ENCODE data around the gene CACNG7.

Gene CACNG7

GRCh38 chr19:53982611-53983010 lies 73.5 kb downstream of the CACNG7 start:
- TF ChIP-seq ZNF274 (IDR thresholded peaks at IDR 0.05; ENCODE audit: low read depth, low read length), result no peak
- no peak overlapping the region for H3K4me3 ChIP-seq (ENCODE audit: low read length)

DNA sequence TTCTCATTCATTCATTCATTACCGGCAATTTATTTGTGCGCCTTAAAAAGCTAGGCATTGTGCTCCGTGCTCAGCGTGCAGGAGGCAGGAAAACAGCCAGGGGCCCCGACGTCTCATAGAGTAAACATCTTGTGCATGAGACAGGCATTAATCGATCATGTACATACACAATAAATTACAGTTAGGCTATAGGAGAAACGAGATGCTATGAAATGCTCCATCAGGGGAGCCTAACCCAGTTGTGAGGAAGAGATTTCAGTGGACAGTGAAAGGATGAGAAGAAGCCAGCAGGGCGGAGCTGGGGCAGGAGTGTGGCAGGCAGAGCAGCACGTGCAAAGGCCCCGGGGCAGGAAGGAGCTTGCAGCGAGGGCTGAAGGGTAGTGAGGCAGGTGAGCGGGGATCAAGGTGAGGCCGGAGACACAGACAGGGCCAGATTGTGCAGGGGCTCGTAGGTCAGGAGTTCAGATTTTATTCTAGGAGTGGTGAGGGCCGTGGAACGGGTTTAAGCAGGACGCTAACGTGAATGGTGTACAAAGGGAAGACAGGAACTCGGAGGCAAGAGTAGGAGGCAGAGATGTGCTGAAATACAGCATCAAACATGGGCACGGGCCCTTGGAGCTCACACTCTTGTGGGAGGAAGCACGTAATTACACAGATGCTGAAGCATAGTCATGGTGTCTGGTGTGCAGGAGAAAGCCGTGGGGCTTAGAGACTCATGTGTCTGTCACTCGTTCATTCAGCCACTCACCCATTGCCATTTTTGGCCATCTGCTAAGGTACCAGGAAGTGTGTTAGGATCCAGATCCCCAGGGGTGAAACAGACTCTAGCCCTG lies 74.6 kb downstream of the CACNG7 start:
- H3K4me3 ChIP-seq (ENCODE audit: low read length), result no peak overlapping the region
- no peak for TF ChIP-seq ZNF274 (IDR thresholded peaks at IDR 0.05; ENCODE audit: low read depth, low read length)

DNA sequence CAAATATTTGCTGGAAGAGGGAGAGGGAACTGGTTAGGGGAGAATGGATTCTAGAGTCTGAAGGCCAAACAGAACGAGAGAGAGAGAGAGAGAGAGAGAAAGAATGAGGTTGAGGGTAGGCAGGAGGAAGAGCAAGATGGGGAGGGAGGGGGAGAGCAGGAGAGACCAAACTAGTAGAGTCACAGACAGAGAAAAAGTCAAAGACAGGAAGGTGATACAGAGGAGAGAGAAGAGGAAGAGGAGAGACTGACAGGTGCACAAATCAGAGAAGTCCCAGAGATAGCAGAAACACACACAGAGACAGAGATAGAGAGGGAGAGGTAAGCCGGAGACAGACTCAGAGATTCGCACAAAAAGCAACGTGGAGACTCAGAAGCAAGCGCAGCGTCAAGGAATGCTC lies 76.8 kb downstream of the CACNG7 start:
- H3K4me3 ChIP-seq (ENCODE audit: low read length), result no peak overlapping the region
- TF ChIP-seq ZNF274 (IDR thresholded peaks at IDR 0.05; ENCODE audit: low read depth, low read length), result no peak

DNA sequence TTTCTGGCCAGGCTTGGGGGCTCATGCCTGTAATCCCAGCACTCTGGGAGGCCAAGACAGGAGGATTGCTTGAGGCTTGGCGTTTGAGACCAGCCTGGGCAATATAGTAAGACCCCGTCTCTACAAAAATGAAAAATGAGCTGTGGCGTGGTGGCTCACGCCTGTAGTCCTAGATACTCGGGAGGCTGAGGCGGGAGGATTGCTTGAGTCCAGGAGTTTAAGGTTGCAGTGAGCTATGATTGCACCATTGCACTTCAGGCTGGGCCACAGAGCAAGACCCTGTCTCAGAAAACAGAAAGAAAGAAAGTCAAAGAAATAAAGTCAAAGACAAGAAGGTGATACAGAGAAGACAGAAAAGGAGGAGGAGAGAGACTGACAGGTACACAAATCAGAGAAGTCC lies 79.9 kb downstream of the CACNG7 start:
- no peak for TF ChIP-seq ZNF274 (IDR thresholded peaks at IDR 0.05; ENCODE audit: low read depth, low read length)

DNA sequence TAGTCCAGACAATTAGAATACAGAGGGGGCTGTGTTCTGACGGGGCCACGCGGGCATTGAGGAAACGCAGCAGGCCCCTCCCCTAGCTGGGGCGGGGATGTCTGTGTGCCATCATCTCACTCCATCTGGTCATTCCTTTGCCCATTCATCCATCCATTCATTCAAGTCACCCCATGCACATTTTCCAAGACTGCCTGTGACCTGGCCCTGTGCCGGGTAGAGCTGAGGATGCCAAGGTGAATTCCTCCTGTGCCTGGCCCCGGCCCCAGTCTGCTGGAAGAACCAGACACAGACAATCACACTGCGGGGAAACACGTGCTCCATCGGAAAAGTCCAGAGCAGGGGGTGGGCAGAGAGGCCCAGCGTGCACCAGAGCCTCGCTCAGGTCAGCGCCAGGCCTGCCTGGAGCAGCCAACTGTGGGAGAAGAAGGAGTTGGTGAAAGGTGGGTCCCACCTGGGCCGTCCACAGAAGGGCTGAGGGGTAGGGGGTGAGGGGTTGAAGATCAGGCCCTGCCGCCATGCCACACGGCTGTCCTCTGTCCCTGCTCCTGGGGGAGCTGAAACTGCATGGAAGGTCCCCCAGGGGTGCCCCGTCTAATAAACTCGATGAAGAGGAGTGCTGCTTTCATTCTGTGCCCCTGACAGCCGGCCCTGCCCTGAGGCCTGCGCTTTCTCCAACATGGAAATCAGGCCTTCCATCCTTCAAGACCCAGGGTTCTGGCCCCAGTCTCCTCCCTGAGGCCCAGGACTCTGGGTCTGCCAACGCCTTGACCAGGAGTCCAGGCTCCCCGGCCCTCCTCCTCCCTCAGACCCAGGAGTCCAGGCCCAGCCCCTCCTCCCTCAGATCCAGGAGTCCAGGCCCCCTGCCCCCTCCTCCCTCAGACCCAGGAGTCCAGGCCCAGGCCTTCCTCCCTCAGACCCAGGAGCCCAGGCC lies 80.8 kb downstream of the CACNG7 start:
- H3K4me3 ChIP-seq (ENCODE audit: low read length), result no peak overlapping the region
- TF ChIP-seq ZNF274 (IDR thresholded peaks at IDR 0.05; ENCODE audit: low read depth, low read length), result no peak

More for the DNA sequence above, 79.9 kb downstream of the CACNG7 start:
- no peak overlapping the region for H3K4me3 ChIP-seq (ENCODE audit: low read length)

GRCh38 chr19:53991224-53992113 lies 82.4 kb downstream of the CACNG7 start, which contains the start of gene CACNG6:
TSS of gene CACNG6 (plus strand) at chr19:53991637. CDS start at chr19:53992878, 1,241 bp downstream.
- no peak for TF ChIP-seq ZNF274 (IDR thresholded peaks at IDR 0.05; ENCODE audit: low read depth, low read length)
- no peak within 1 kb of the TSS for H3K4me3 ChIP-seq (ENCODE audit: low read length)

DNA sequence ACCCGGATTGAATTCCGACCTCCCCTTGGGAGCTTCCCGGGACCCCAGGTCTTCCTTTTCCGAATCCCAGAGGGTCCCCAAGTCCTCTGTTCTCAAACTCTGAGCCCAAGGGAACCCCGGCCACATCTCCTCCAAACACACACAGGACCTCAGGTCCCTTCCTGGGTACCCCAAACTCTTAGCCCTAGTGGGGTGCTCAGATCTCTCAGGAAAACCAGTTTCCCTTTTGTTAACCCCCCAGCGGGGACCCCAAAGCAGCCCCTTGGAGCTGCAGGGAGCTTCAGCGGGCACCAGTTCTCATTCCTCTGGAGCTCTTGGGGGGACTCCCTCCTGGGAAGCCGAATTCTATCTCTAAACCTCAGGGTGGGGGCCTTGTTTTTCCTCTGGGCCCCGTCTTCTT lies 83.1 kb downstream of the CACNG7 start:
- no peak overlapping the region for H3K4me3 ChIP-seq (ENCODE audit: low read length)
- TF ChIP-seq ZNF274 (IDR thresholded peaks at IDR 0.05; ENCODE audit: low read depth, low read length), result no peak

- no peak overlapping the region for H3K4me3 ChIP-seq (ENCODE audit: low read length)
Measured at GRCh38 chr19:53992815-53993214, 83.7 kb downstream of the CACNG7 start.

DNA sequence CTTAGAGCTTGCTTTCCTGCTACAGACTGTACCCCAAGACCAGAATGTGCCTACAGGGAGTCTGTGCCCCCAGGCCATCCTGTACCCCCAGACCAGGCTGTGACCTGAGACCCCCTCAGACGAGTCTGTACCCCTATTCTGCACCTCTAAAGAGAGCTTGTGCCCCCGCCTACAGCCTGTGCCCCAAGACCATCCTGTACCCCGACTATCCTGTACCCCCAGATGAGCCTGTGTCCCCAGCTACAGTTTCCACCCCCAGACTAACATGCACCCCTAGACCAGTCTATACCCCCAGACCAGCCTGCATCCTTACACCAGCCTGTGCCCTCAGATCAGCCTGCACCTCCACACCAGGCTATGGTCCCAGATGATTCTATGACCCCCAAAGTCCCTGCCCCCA lies 84.4 kb downstream of the CACNG7 start:
- no peak overlapping the region for H3K4me3 ChIP-seq (ENCODE audit: low read length)
- no peak for TF ChIP-seq ZNF274 (IDR thresholded peaks at IDR 0.05; ENCODE audit: low read depth, low read length)

More at GRCh38 chr19:53992815-53993214, 83.7 kb downstream of the CACNG7 start:
- TF ChIP-seq ZNF274 (IDR thresholded peaks at IDR 0.05; ENCODE audit: low read depth, low read length), result no peak
